ENCODE data around the gene EFEMP2. TPM values are rescaled to one million over a fixed set of nuclear protein-coding genes. Genes with fewer than 3 reads are reported as not detected.

EFEMP2 gene
- total RNA-seq, 1 experiment from 2014 or later: 31.2 TPM

GRCh38 chr11:65920372-65920802 lies 47.8 kb upstream of the EFEMP2 start:
- intact Hi-C loops (cut with micrococcal nuclease; ENCODE audit: unreplicated experiment): no loop called here
- H3K9me3 ChIP-seq (ENCODE audit: low read depth, low read length, poor library complexity, severe bottlenecking): no peaks in the 10 kb centered on the region
- no TSS peak for BruUV-seq (replicated peaks)
- peaks cover 12% of the 10 kb centered on the region for H3K36me3 ChIP-seq (ENCODE audit: insufficient read depth, low read length, poor library complexity, severe bottlenecking)
- CTCF ChIA-PET: no interaction called here
- peak overlapping the region; percentile 83 for H3K4me3 ChIP-seq (ENCODE audit: low read depth, low read length, poor library complexity, severe bottlenecking)
- H3K4me1 ChIP-seq (ENCODE audit: insufficient read depth, low read length, poor library complexity, severe bottlenecking): peaks cover 23% of the 10 kb centered on the region
- no peaks in the 10 kb centered on the region for H3K27me3 ChIP-seq (replicated peaks; ENCODE audit: insufficient read depth, low read depth, low read length, poor library complexity)
- TF ChIP-seq, protein P1, sequence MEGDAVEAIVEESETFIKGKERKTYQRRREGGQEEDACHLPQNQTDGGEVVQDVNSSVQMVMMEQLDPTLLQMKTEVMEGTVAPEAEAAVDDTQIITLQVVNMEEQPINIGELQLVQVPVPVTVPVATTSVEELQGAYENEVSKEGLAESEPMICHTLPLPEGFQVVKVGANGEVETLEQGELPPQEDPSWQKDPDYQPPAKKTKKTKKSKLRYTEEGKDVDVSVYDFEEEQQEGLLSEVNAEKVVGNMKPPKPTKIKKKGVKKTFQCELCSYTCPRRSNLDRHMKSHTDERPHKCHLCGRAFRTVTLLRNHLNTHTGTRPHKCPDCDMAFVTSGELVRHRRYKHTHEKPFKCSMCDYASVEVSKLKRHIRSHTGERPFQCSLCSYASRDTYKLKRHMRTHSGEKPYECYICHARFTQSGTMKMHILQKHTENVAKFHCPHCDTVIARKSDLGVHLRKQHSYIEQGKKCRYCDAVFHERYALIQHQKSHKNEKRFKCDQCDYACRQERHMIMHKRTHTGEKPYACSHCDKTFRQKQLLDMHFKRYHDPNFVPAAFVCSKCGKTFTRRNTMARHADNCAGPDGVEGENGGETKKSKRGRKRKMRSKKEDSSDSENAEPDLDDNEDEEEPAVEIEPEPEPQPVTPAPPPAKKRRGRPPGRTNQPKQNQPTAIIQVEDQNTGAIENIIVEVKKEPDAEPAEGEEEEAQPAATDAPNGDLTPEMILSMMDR (conservative IDR thresholded peaks at IDR 0.05; ENCODE audit: low read depth, low read length): no peak
- no peak for TF ChIP-seq EZH2 (IDR thresholded peaks at IDR 0.05; ENCODE audit: borderline replicate concordance, low read depth, low read length, poor library complexity, severe bottlenecking)
- DNase-seq (ENCODE audit: low spot score): no peak
- POLR2A ChIA-PET (ENCODE audit: low non-redundant PET): no interaction called here
- peak overlapping the region; percentile 84 for H3K27ac ChIP-seq (ENCODE audit: low read depth, low read length, poor library complexity, severe bottlenecking)

GRCh38 chr11:65919573-65920371 lies 47.2 kb upstream of the EFEMP2 start:
- H3K27ac ChIP-seq (ENCODE audit: low read depth, low read length, poor library complexity, severe bottlenecking): peak overlapping the region; percentile 84
- H3K4me3 ChIP-seq (ENCODE audit: low read depth, low read length, poor library complexity, severe bottlenecking): peak overlapping the region; percentile 83
- H3K9me3 ChIP-seq (ENCODE audit: low read depth, low read length, poor library complexity, severe bottlenecking): no peaks in the 10 kb centered on the region
- ChIA-PET CTCF (no interaction called here), POLR2A (ENCODE audit: low non-redundant PET) (no interaction called here)
- peaks cover 29% of the 10 kb centered on the region for H3K4me1 ChIP-seq (ENCODE audit: insufficient read depth, low read length, poor library complexity, severe bottlenecking)
- intact Hi-C loops (cut with micrococcal nuclease; ENCODE audit: unreplicated experiment): no loop called here
- H3K27me3 ChIP-seq (replicated peaks; ENCODE audit: insufficient read depth, low read depth, low read length, poor library complexity): no peaks in the 10 kb centered on the region
- H3K36me3 ChIP-seq (ENCODE audit: insufficient read depth, low read length, poor library complexity, severe bottlenecking): peaks cover 12% of the 10 kb centered on the region
- TF ChIP-seq EZH2 (IDR thresholded peaks at IDR 0.05; ENCODE audit: borderline replicate concordance, low read depth, low read length, poor library complexity, severe bottlenecking): no peak
- TF ChIP-seq, protein P1 (conservative IDR thresholded peaks at IDR 0.05; ENCODE audit: low read depth, low read length): no peak
- DNase-seq (ENCODE audit: low spot score): no peak
- BruUV-seq (replicated peaks): no TSS peak

DNA sequence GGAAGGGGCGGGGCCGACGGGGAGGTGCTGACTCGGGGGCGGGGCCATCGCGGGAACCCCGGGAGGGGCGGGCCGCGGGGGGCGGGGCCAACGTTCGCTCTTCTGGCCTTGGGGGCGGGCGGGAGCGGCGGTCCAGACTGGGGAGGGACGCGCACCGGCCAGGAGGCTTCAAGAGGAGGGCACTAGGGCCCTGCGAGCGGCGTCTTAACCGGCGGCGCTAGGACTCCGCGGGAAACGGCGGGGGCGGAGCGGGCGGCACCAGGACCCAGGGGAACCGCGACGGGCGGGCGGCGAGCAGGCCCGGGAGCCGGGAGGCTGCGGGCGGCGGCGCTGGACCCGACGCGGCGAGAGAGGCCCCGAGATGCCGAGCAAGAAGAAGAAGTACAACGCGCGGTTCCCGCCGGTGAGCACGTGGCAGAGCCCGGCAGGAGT lies 46.6 kb upstream of the EFEMP2 start, which contains the start of gene DRAP1:
DRAP1 (plus strand) TSS at position 286 of the 432 bp plus-strand sequence; CDS start at position 362, 76 bp downstream.
- H3K4me1 ChIP-seq (ENCODE audit: insufficient read depth, low read length, poor library complexity, severe bottlenecking): peaks cover 32% of the 10 kb centered on the region
- H3K4me3 ChIP-seq (ENCODE audit: low read depth, low read length, poor library complexity, severe bottlenecking): peak within 1 kb of the TSS; percentile 83
- intact Hi-C loops (cut with micrococcal nuclease; ENCODE audit: unreplicated experiment): no loop called here
- TF ChIP-seq EZH2 (IDR thresholded peaks at IDR 0.05; ENCODE audit: borderline replicate concordance, low read depth, low read length, poor library complexity, severe bottlenecking): no peak
- TF ChIP-seq, protein P1 (conservative IDR thresholded peaks at IDR 0.05; ENCODE audit: low read depth, low read length): no peak
- peak within 1 kb of the TSS; percentile 91 for H3K27ac ChIP-seq (ENCODE audit: low read depth, low read length, poor library complexity, severe bottlenecking)
- no peaks in the 10 kb centered on the region for H3K27me3 ChIP-seq (replicated peaks; ENCODE audit: insufficient read depth, low read depth, low read length, poor library complexity)
- H3K9me3 ChIP-seq (ENCODE audit: low read depth, low read length, poor library complexity, severe bottlenecking): no peaks in the 10 kb centered on the region
- DNase-seq (ENCODE audit: low spot score): peak; percentile 100
- H3K36me3 ChIP-seq (ENCODE audit: insufficient read depth, low read length, poor library complexity, severe bottlenecking): peaks cover 12% of the 10 kb centered on the region
- CTCF ChIA-PET: no interaction called here
- no TSS peak for BruUV-seq (replicated peaks)
- POLR2A ChIA-PET (ENCODE audit: low non-redundant PET): no interaction called here

Measured in A673 (cell line).